ENCODE data around the gene ASTN2.
A peak's percentile ranks its signal among the peaks of the same experiment; 100 is the strongest.

The ASTN2 gene

DNA sequence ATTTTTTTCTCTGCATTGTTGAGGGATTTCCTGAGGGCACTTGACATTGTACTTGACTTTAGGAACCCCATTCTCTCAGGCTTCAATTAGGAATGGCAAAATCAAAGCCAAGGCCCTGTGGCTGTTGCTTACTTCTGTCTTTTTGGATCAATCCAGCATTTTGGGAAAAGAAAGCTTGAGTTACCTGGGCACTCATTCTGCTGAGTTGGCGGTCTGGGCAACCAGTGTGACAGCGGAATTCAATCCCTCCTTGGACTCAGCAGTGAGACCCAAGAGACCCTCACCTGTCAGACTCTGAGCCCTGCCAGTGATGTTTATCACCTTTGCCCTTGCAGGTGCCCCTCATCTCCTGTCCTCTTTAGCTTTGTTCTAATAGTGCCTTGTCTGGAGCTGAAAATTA lies 1036.0 kb downstream of the ASTN2 start:
- no peak for DNase-seq (ENCODE audit: low spot score)

DNA sequence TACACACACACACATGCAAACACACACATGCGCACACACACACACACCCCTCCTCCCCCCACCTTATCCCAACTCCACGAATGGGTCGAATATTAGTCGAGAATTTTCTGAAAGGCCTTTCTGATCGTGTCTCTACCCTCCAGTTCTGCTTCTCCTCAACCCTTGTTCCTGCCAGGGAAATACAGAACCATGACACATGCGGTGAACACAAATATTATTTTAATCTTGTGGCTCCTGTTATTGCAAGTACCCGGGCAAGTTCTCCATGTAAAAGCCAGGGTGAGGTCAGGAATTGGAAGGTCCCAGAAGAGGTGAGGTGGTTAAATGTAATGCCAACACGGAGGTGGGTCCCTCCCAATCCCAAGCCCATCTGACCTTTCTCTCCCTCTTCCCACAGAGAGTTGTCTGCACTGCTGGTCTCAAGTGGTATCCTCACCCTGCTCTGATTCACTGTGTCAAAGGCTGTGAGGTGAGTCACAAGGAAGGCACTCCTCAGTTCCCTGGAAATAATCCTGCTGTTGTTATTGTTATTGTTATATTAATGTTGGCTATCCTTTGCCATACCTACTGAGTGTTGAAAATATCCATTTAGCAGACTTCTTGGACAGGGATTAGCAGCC lies 1037.6 kb downstream of the ASTN2 start:
- DNase-seq (ENCODE audit: low spot score), result peak; percentile 87

Measured in AG08395 (cell line).